Activated naive CD8-positive, alpha-beta T cell treated with anti-CD3 and anti-CD28 coated beads for 36 hours (primary cell): ENCODE data around the gene GAP43. TPM values are rescaled to one million over a fixed set of nuclear protein-coding genes. Genes with fewer than 3 reads are reported as not detected.
"Not testable (repeated sequence)": the region's sequence is repeated elsewhere in the genome, so short reads cannot be mapped to it uniquely, and the experiment has no call there.

Experiments
- DNase-seq: peaks from one replicate; pipeline ENCODE4 v3.0.0; 2021
- H3K27ac Mint-ChIP-seq: one replicate; pipeline ENCODE4 v1.8.0; 2022; ENCODE audit warnings: mild to moderate bottlenecking, moderate library complexity, mixed read lengths
- H3K27me3 Mint-ChIP-seq: one replicate; pipeline ENCODE4 v1.8.0; 2022; ENCODE audit warnings: mild to moderate bottlenecking, mixed read lengths
- H3K36me3 Mint-ChIP-seq: one replicate; pipeline ENCODE4 v1.8.0; 2021; ENCODE audit warnings: mild to moderate bottlenecking, mixed read lengths
- H3K4me1 Mint-ChIP-seq: one replicate; pipeline ENCODE4 v1.8.0; 2021; ENCODE audit warnings: mixed read lengths
- H3K4me3 Mint-ChIP-seq: one replicate; pipeline ENCODE4 v1.8.0; 2022; ENCODE audit warnings: mild to moderate bottlenecking, moderate library complexity, mixed read lengths
- H3K9me3 Mint-ChIP-seq: one replicate; pipeline ENCODE4 v1.8.0; 2022; ENCODE audit warnings: mixed read lengths
- total RNA-seq, 2 experiments: library from RNA; stranded (reverse); gene quantifications; one replicate each; pipeline ENCODE4 v1.2.3, GENCODE V29; 2021

Gene GAP43
- total RNA-seq, 2 experiments from 2014 or later, result 0.16 TPM; not detected in 1

DNA sequence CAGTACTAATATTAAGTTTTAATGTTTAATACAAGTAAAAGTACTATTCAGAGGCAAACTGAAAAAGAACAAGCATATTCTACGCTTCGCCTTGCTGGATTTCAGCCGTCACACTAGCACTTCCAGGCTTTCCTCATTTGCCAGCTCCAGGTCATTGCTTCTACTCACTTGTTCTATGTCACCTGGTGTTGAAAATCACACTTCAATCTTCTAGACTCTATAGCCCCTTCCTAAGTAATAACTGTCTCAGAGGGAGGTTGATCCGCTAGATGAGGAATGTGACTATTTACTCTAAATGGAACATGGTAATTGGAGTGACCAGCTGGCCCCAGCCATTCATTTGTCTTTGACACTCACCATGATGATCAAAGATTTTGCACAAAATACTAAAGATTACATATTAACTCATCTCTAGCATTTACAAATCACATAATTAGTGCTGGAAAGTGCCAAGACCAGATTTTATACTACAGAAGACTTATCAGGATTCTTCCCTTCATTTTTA lies 92.0 kb downstream of the GAP43 start:
- DNase-seq, result no peak
- peaks cover 11% of the 10 kb centered on the region for H3K27me3 Mint-ChIP-seq
- H3K27ac Mint-ChIP-seq, result no peak overlapping the region
- H3K4me3 Mint-ChIP-seq, result no peak overlapping the region
- H3K9me3 Mint-ChIP-seq, result no peaks in the 10 kb centered on the region
- no peaks in the 10 kb centered on the region for H3K4me1 Mint-ChIP-seq
- no peaks in the 10 kb centered on the region for H3K36me3 Mint-ChIP-seq

DNA sequence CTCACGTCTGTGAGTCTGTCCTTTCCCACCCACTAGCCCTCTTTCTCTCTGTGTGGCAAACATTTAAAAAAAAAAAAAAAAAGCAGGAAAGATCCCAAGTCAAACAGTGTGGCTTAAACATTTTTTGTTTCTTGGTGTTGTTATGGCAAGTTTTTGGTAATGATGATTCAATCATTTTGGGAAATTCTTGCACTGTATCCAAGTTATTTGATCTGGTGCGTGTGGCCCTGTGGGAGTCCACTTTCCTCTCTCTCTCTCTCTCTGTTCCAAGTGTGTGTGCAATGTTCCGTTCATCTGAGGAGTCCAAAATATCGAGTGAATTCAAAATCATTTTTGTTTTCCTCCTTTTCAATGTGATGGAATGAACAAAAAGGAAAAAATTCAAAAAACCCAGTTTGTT lies 97.7 kb downstream of the GAP43 start:
- Mint-ChIP-seq H3K27ac (no peak overlapping the region), H3K4me1 (no peaks in the 10 kb centered on the region), H3K4me3 (no peak overlapping the region), H3K27me3 (peaks cover 17% of the 10 kb centered on the region), H3K36me3 (no peaks in the 10 kb centered on the region), H3K9me3 (no peaks in the 10 kb centered on the region)
- DNase-seq, result no peak

DNA sequence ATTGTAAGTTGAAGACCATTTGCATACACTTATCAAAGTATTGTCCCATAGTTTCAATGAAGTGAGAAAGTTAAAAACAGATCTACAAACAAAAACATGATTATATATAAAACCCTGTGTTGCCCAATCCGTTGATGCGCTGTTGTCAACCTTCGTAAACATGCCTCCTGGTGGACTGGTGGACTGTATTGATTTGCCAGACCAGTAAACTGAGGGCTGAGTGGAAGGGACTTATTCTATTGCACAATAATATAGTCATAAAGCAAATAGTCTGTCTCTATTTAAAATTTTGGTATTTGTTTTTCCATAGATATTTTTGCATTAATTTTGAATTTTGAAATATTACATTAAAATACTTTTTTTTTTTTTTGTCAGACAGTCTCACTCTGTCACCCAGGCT lies 102.5 kb downstream of the GAP43 start:
- H3K27me3 Mint-ChIP-seq, result peaks cover 11% of the 10 kb centered on the region
- H3K4me3 Mint-ChIP-seq, result no peak overlapping the region
- H3K36me3 Mint-ChIP-seq, result no peaks in the 10 kb centered on the region
- H3K27ac Mint-ChIP-seq, result no peak overlapping the region
- no peaks in the 10 kb centered on the region for H3K9me3 Mint-ChIP-seq
- DNase-seq, result no peak
- no peaks in the 10 kb centered on the region for H3K4me1 Mint-ChIP-seq

DNA sequence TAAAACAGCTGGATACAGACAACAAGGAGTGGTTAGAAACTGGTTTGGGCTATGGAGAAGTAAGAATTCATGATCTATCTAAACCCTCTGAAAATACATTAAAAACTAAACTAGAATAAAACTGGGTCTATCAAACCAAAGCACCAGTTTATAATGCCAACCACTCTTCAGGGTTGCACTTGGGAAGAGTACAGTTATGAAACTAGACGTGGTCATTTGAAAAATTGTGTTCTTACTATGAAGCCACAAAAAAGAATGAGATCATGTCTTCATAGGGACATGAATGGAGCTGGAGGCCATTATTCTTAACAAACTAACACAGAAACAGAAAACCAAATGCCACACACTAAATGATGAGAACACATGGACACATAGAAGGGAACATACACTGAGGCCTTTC lies 103.8 kb downstream of the GAP43 start:
- Mint-ChIP-seq H3K27ac (no peak overlapping the region), H3K4me1 (no peaks in the 10 kb centered on the region), H3K27me3 (peaks cover 6% of the 10 kb centered on the region), H3K36me3 (no peaks in the 10 kb centered on the region), H3K4me3 (no peak overlapping the region), H3K9me3 (no peaks in the 10 kb centered on the region)
- no peak for DNase-seq

DNA sequence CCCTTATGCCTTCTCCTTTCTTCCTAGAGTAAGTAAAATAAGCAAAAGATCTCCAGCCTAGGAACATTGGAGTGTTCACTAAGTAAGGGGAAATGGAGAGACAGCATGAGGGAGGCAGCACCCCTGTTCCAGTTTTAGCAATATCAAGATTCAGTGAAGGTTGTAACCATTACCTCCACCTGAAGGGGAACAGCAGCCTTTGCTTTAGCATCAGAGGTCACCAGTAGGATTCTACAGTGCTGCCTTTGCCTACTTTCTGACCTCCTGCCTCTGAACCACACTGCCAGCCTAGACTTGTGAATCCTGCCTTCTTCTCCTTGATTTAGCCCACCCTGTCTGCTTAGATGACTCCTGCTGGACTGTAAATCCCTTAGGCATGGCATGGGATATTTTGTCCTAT lies 104.7 kb downstream of the GAP43 start:
- H3K9me3 Mint-ChIP-seq, result no peaks in the 10 kb centered on the region
- no peak overlapping the region for H3K27ac Mint-ChIP-seq
- no peak for DNase-seq
- no peaks in the 10 kb centered on the region for H3K36me3 Mint-ChIP-seq
- H3K4me3 Mint-ChIP-seq, result no peak overlapping the region
- no peaks in the 10 kb centered on the region for H3K4me1 Mint-ChIP-seq
- H3K27me3 Mint-ChIP-seq, result peaks cover 6% of the 10 kb centered on the region

DNA sequence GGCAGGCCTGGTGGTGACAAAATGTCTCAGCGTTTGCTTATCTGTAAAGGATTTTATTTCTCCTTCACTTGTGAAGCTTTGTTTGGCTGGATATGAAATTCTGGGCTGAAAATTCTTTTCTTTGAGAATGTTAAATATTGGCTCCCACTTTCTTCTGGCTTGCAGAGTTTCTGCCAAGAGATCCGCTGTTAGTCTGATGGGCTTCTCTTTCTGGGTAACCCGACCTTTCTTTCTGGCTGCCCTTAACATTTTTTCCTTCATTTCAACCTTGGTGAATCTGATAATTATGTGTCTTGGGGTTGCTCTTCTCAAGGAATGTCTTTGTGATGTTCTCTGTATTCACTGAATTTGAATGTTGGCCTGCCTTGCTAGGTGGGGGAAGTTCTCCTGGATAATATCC lies 113.0 kb downstream of the GAP43 start:
- not testable (repeated sequence) for H3K4me1 Mint-ChIP-seq, H3K27ac Mint-ChIP-seq, H3K4me3 Mint-ChIP-seq, H3K36me3 Mint-ChIP-seq, DNase-seq
- Mint-ChIP-seq H3K27me3 (peaks cover 42% of the 10 kb centered on the region), H3K9me3 (peaks cover 16% of the 10 kb centered on the region)

DNA sequence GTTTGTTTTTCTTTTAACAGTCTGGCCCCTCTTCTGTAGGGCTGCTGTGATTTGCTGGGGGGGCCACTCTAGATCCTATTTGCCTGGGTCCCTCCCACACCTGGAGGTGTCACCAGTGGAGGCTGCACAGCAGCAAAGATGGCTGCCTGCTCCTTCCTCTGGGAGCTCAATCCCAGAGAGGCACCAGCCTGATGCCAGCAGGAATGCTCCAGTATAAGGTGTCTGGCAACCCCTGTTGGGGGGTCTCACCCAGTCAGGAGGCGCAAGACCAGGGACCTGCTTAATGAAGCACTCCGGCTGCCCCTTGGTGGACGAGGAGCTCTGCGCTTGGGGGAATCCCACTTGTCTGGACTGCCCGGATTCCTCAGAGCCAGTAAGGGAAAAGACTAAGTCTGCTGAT lies 118.3 kb downstream of the GAP43 start:
- no peak overlapping the region for H3K27ac Mint-ChIP-seq
- H3K9me3 Mint-ChIP-seq, result peaks cover 19% of the 10 kb centered on the region
- no peak for DNase-seq
- no peaks in the 10 kb centered on the region for H3K4me1 Mint-ChIP-seq
- H3K27me3 Mint-ChIP-seq, result peaks cover 47% of the 10 kb centered on the region
- no peak overlapping the region for H3K4me3 Mint-ChIP-seq
- H3K36me3 Mint-ChIP-seq, result no peaks in the 10 kb centered on the region

DNA sequence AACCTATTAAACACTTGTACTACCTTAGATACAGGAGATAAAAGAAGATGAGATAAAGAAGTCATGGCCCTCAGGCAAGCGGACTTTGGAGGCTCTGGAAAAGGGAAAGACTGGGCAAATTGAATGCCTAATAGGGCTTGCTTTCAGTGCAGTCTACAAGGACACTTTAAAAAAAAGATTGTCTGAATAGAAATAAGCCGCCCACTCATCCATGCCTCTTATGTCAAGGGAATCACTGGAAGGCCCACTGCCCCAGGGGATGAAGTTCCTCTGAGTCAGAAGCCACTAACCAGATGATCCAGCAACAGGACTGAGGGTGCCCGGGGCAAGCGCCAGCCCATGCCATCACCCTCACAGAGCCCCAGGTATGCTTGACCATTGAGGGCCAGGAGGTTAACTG lies 121.2 kb downstream of the GAP43 start:
- DNase-seq, H3K36me3 Mint-ChIP-seq, H3K27ac Mint-ChIP-seq, H3K4me1 Mint-ChIP-seq, H3K4me3 Mint-ChIP-seq: not testable (repeated sequence)
- Mint-ChIP-seq H3K27me3 (peaks cover 57% of the 10 kb centered on the region), H3K9me3 (peaks cover 16% of the 10 kb centered on the region)

DNA sequence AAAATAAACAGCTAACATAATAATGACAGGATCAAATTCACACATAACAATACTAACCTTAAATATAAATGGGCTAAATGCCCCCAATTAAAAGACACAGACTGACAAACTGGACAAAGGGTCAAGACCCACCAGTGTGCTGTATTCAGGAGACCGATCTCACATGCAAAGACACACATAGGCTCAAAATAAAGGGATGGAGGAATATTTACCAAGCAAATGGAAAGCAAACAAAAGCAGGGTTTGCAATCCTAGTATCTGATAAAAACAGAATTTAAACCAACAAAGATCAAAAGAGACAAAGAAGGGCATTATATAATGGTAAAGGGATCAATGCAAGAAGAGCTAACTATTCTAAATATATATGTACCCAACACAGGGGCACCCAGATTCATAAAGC lies 129.7 kb downstream of the GAP43 start:
- H3K27me3 Mint-ChIP-seq, result peaks cover 33% of the 10 kb centered on the region
- H3K27ac Mint-ChIP-seq, H3K36me3 Mint-ChIP-seq, H3K9me3 Mint-ChIP-seq, DNase-seq, H3K4me1 Mint-ChIP-seq, H3K4me3 Mint-ChIP-seq: not testable (repeated sequence)

DNA sequence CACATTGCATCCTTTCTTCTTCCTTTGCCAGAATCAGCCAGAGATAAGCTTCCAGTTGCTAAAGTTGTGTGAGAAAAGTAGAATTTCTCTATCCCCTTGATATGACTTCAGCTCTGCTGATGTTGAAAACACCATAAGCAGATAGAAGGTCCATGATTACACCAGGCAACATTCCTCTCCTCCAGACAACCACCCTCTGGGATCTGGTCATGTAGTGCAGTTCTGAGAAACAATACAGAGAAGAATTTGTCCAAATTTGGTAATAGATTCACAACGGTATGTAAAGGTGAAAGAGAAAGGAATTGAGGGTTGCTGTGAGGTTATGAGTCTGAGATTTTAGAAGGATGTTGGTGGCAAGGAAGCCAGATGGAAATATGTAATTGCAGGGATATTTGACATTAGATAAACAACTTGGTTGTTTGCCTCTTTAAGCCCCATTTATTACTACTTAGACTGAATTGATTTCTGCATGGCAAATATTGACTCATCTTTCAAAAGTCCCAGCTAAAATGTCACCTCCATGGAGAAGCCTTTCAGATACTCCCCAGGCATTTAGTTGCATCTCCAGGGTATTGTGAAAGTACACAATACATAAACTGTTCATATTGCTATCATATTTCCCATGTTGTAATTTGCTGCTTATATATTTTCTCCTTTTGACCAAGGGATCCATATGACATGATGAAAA lies 134.9 kb downstream of the GAP43 start:
- Mint-ChIP-seq H3K27ac (no peak overlapping the region), H3K4me3 (no peak overlapping the region), H3K9me3 (no peaks in the 10 kb centered on the region), H3K27me3 (peaks cover 10% of the 10 kb centered on the region), H3K36me3 (no peaks in the 10 kb centered on the region), H3K4me1 (no peaks in the 10 kb centered on the region)
- no peak for DNase-seq

DNA sequence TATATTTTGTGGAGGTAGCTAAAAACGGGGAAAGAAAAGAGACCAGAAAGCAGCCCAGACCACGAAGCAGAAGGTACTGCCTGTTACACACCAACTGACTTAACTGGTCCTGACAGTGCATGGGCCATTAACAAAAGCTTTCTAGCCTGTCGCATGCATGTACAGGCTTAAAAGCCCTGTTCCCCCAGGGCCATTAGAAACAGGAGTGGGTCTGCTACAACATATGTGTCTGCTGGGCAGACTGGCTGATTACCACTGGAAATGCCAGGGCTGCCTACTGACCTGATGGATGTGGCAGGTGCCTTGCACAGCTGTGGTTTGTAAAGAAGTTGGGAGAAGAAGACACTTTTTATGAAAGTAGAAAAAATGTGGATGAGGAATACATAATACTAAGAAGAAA lies 137.4 kb downstream of the GAP43 start:
- Mint-ChIP-seq H3K27ac (no peak overlapping the region), H3K9me3 (no peaks in the 10 kb centered on the region), H3K4me3 (no peak overlapping the region), H3K4me1 (no peaks in the 10 kb centered on the region), H3K36me3 (no peaks in the 10 kb centered on the region), H3K27me3 (no peaks in the 10 kb centered on the region)
- no peak for DNase-seq

DNA sequence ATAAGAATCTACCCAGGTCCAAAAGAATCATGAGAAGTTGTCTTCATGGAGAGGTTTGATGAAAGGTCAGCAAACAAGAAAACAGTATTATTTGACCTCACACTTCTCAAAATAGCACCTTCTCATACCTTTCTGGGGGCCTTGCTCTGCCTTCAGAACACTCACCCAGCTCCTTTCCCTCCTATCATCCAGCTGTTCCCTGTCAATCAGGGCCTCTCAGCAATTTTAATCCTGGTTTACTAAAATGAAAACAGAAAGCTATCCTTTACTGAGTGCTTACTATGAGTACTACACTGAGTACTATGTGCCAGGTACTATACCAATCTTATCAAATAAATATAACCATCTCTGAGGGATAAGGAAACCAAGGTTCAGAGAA lies 138.6 kb downstream of the GAP43 start:
- Mint-ChIP-seq H3K36me3 (no peaks in the 10 kb centered on the region), H3K4me1 (no peaks in the 10 kb centered on the region), H3K27ac (no peak overlapping the region), H3K27me3 (no peaks in the 10 kb centered on the region), H3K9me3 (no peaks in the 10 kb centered on the region), H3K4me3 (no peak overlapping the region)
- DNase-seq, result no peak

DNA sequence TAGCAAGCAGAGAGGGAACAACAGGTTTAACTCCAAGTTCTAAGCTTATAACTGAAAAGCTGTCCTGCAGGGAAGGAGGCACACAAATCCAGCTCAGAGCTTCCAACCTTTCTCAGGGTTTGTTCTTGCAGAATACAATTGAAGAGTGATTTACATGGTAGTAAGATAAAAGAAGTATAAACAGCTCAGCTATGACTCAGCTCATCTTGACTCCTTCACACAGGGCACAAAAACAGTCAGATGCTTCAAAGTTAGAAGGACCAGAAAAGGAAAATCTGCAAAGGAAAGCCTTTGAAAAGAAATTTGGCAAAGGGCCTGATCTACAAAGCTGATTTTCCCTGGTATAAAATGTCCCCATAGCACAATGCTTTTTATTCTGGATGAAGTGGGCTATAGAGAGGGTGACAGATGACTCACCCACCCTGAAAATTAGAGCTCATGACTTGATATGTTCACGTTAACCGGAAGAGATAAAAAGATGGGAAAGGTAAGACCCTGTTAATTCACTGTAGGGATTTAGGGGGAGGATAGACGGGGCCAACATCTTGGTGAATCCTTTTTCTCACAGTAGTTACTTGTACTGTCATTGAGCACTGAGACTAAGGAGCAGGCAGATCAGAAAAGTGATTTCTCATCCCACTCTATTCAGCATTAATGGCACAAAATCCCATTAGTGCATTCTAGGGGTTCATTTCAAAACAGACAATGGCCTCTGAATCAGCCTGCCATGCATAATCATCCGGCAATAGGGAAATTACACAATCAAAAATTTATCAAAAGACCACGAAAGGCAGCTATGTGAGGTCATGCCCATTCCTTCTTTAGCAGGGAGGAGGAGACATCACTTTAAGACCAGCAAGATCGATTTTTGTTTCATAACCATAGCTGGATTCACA lies 143.5 kb downstream of the GAP43 start:
- no peaks in the 10 kb centered on the region for H3K9me3 Mint-ChIP-seq
- H3K27me3 Mint-ChIP-seq, result no peaks in the 10 kb centered on the region
- no peak for DNase-seq
- H3K4me1 Mint-ChIP-seq, result no peaks in the 10 kb centered on the region
- no peaks in the 10 kb centered on the region for H3K36me3 Mint-ChIP-seq
- no peak overlapping the region for H3K27ac Mint-ChIP-seq
- no peak overlapping the region for H3K4me3 Mint-ChIP-seq

DNA sequence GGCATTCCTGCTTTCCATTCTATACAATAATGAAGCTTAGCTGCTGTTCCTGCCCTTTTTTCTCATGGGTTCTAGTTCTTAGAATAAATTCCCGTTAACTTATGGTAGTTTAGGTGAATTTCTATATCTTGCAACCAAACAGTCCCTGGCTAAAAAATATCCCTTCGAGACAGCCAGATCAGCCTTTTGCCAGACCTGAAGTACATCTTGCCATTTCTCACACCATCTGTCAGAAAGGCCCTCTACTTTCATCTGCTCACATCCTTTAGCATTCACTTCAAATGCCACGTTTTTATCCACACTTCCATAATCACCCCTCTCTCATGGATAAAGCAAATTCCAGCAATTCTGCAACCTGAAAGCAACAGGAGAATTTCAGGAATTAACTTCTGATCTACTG lies 145.4 kb downstream of the GAP43 start:
- Mint-ChIP-seq H3K27ac (no peak overlapping the region), H3K36me3 (no peaks in the 10 kb centered on the region), H3K4me3 (no peak overlapping the region), H3K4me1 (no peaks in the 10 kb centered on the region), H3K27me3 (no peaks in the 10 kb centered on the region), H3K9me3 (no peaks in the 10 kb centered on the region)
- DNase-seq, result no peak
